Tibial nerve (tissue), 4 donors: ENCODE data around the gene NXPH3.

Experiments
- CTCF ChIP-seq, 5 experiments: fragments of 200-600 bp in 3 of 5; fragments of 450-650 bp in 2 of 5; sonication (generic) in 3 of 5; IDR thresholded peaks; one replicate each; pipeline ENCODE4 v1.5.1; 2016 to 2019; ENCODE audit warnings: antibody characterized with exemption in 5 of 5, mild to moderate bottlenecking in 3 of 5, moderate library complexity in 2 of 5
- EP300 ChIP-seq, 2 donors: sonication (generic); formaldehyde crosslinking; IDR thresholded peaks; one replicate each; pipeline ENCODE4 v1.6.1; 2017; ENCODE audit warnings: antibody characterized with exemption in 2 of 2, mild to moderate bottlenecking in 1 of 2
- POLR2A ChIP-seq, 2 donors: fragments of 450-650 bp; IDR thresholded peaks; one replicate each; pipeline ENCODE4 v1.6.1; 2017; ENCODE audit warnings: antibody characterized with exemption in 2 of 2, mild to moderate bottlenecking in 2 of 2, moderate library complexity in 2 of 2

- no peak for TF ChIP-seq CTCF (IDR thresholded peaks at IDR 0.05)
- TF ChIP-seq EP300 (IDR thresholded peaks at IDR 0.05): no peak
- no peak for TF ChIP-seq POLR2A (IDR thresholded peaks at IDR 0.05)
These were observed 25.7 kb upstream of the NXPH3 start for GRCh38 chr17:49549691-49550678.
